GM12878 (cell line): ENCODE data around the gene RNASEL. TPM values are rescaled to one million over a fixed set of nuclear protein-coding genes. Genes with fewer than 3 reads are reported as not detected.

ENCODE experiments used
- CBX3 ChIP-seq: fragments of 200-600 bp; sonication (generic); IDR thresholded peaks from 2 replicates; pipeline ENCODE4 v1.6.1; 2016; ENCODE audit warnings: low read depth, borderline replicate concordance
- CHD4 ChIP-seq: fragments of 200-600 bp; sonication (generic); IDR thresholded peaks from 2 replicates; pipeline ENCODE4 v1.6.1; 2016; ENCODE audit warnings: mild to moderate bottlenecking
- EED ChIP-seq: sonication (generic); IDR thresholded peaks from 2 replicates; pipeline ENCODE4 v1.6.1; 2016; ENCODE audit warnings: antibody characterized with exemption, low read depth
- HDAC6 ChIP-seq: fragments of 200-600 bp; sonication (generic); IDR thresholded peaks from one replicate; pipeline ENCODE4 v1.8.0; 2017; ENCODE audit warnings: antibody characterized with exemption; ENCODE audit not compliant: unreplicated experiment
- IKZF1 ChIP-seq: fragments of 450-650 bp; conservative IDR thresholded peaks from 2 replicates; pipeline ENCODE4 v1.6.1; 2017; ENCODE audit warnings: antibody characterized with exemption, mild to moderate bottlenecking
- MYC ChIP-seq: IDR thresholded peaks from 2 replicates; pipeline ENCODE4 v1.6.1; 2011; ENCODE audit warnings: mild to moderate bottlenecking, low read length, moderate library complexity, inconsistent platforms; ENCODE audit not compliant: insufficient read depth, insufficient replicate concordance, insufficient read length, severe bottlenecking
- NR2F1 ChIP-seq: fragments of 450-650 bp; conservative IDR thresholded peaks from 2 replicates; pipeline ENCODE4 v1.6.1; 2017; ENCODE audit warnings: mild to moderate bottlenecking
- PKNOX1 ChIP-seq: fragments of 450-650 bp; IDR thresholded peaks from 2 replicates; pipeline ENCODE4 v1.6.1; 2016; ENCODE audit warnings: mild to moderate bottlenecking
- RAD21 ChIP-seq: IDR thresholded peaks from 2 replicates; pipeline ENCODE4 v1.6.1; 2011; ENCODE audit warnings: mild to moderate bottlenecking, low read depth, low read length, moderate library complexity; ENCODE audit not compliant: insufficient read depth
- RELA ChIP-seq: fragments of 450-650 bp; IDR thresholded peaks from 2 replicates; pipeline ENCODE4 v1.8.0; 2014; ENCODE audit warnings: borderline replicate concordance; ENCODE audit not compliant: partially characterized antibody
- RUNX3 ChIP-seq: IDR thresholded peaks from 2 replicates; pipeline ENCODE4 v1.6.1; 2012; ENCODE audit warnings: low read length, inconsistent platforms
- TCF12 ChIP-seq: IDR thresholded peaks from 2 replicates; pipeline ENCODE4 v1.6.1; 2011; ENCODE audit warnings: low read depth, mild to moderate bottlenecking, low read length
- WRNIP1 ChIP-seq: IDR thresholded peaks from 2 replicates; pipeline ENCODE4 v1.6.1; 2011; ENCODE audit warnings: low read depth, low read length, improper control_type of control experiment, borderline replicate concordance
- ZNF274 ChIP-seq: IDR thresholded peaks from one replicate; pipeline ENCODE4 v1.8.0; 2011; ENCODE audit not compliant: insufficient read length, insufficient read depth
- ZSCAN29 ChIP-seq: fragments of 450-650 bp; IDR thresholded peaks from 2 replicates; pipeline ENCODE4 v1.6.1; 2017; ENCODE audit warnings: mild to moderate bottlenecking, moderate library complexity
- polyA plus RNA-seq, 11 experiments: library from polyadenylated mRNA; depleted of rRNA in 4 of 11; unstranded in 6 of 11; stranded (reverse) in 5 of 11; fragments of >200 nt; fragmentation: Nextera tagmentation in 4 of 11; fragmentation: Illumina TruSeq in 1 of 11; extraction: Ambion mirVana in 4 of 11; extraction: Trizol in 1 of 11; gene quantifications; 1 replicate in 1 of 11; 2 replicates in 10 of 11; pipeline versions ENCODE4 v1.2.1 to v1.2.3, GENCODE V29; 2011 to 2016; ENCODE audit warnings: inconsistent platforms in 2 of 11, missing spikeins in 2 of 11, low read depth in 1 of 11
- total RNA-seq, 4 experiments: library from RNA; depleted of rRNA in 3 of 4; stranded (reverse); fragments of >200 nt in 3 of 4; fragmentation: Illumina TruSeq in 1 of 4; extraction: Trizol in 1 of 4; gene quantifications; 2 replicates each; pipeline versions ENCODE4 v1.2.1 to v1.2.3, GENCODE V29; 2013 to 2021
- TF ChIP-seq, protein P1 (sequence below): IDR thresholded peaks from 2 replicates; pipeline ENCODE4 v1.6.1; 2012; ENCODE audit warnings: low read depth, low read length, improper control_type of control experiment
- TF ChIP-seq, protein P2 (sequence below): fragments of 450-650 bp; IDR thresholded peaks from 2 replicates; pipeline ENCODE4 v1.6.1; 2018; ENCODE audit warnings: borderline replicate concordance, mild to moderate bottlenecking; ENCODE audit not compliant: partially characterized antibody
- TF ChIP-seq, protein P3 (sequence below): fragments of 450-650 bp; IDR thresholded peaks from 2 replicates; pipeline ENCODE4 v1.6.1; 2017; ENCODE audit warnings: low read depth, mild to moderate bottlenecking, moderate library complexity
- TF ChIP-seq, protein P4 (sequence below): fragments of 450-650 bp; formaldehyde crosslinking; IDR thresholded peaks from 2 replicates; pipeline ENCODE4 v1.5.0; 2022; ENCODE audit warnings: mild to moderate bottlenecking, missing genetic modification characterization
- TF ChIP-seq, protein P5 (sequence below): IDR thresholded peaks from 2 replicates; pipeline ENCODE4 v1.6.1; 2011; ENCODE audit warnings: borderline replicate concordance, low read depth, mild to moderate bottlenecking, moderate library complexity, mixed read lengths, low read length; ENCODE audit not compliant: insufficient read depth; ENCODE audit errors: extremely low read length

The RNASEL gene
- total and polyA plus RNA-seq, 10 of the 15 experiments (the other 5 are each of a cell fraction or from before 2014, with no cell fraction given) = 3.0 to 10.8 (median 5.0) TPM

DNA sequence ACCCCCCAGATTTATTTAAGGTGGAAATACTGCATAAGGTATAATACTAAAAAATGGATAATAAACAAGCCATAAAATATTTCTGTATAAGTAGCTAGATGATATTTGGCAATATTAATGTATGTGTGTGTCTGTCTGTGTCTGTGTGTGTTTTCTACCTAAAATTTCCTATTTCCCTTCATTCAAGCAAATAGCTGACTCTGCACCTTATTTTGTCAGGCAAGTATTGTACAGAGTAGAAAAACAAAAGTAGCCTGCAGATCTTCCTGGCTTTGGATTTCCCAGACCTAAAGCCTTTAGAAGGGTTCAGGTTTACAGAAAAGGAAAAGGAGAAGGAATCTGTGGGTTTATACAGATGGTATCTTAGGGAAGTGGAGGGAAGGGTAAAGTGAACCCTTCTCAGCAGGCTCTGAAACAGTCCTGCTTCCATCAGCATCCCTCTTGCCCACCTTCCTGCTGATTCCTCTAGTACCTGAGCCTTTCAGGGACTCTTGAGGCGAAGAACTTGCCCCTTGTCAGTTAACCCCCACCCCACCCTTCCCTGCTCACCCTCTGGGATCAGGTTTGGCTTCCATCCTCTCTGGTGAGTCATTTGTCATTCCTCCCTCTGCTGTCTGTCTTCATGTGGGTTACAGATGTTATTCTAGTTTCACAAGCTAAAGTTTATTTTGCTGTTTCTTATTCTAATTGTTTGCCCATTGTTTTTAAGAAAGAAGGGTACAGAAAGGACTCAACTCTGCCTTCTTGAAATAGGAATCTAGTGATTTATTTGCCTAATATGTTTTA is 36.9 kb upstream of the RNASEL start (continued):
- TF ChIP-seq, protein P1, sequence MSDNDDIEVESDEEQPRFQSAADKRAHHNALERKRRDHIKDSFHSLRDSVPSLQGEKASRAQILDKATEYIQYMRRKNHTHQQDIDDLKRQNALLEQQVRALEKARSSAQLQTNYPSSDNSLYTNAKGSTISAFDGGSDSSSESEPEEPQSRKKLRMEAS = no peak
- no peak for TF ChIP-seq TCF12
- TF ChIP-seq RUNX3 = peak; percentile 80
- TF ChIP-seq, protein P2, sequence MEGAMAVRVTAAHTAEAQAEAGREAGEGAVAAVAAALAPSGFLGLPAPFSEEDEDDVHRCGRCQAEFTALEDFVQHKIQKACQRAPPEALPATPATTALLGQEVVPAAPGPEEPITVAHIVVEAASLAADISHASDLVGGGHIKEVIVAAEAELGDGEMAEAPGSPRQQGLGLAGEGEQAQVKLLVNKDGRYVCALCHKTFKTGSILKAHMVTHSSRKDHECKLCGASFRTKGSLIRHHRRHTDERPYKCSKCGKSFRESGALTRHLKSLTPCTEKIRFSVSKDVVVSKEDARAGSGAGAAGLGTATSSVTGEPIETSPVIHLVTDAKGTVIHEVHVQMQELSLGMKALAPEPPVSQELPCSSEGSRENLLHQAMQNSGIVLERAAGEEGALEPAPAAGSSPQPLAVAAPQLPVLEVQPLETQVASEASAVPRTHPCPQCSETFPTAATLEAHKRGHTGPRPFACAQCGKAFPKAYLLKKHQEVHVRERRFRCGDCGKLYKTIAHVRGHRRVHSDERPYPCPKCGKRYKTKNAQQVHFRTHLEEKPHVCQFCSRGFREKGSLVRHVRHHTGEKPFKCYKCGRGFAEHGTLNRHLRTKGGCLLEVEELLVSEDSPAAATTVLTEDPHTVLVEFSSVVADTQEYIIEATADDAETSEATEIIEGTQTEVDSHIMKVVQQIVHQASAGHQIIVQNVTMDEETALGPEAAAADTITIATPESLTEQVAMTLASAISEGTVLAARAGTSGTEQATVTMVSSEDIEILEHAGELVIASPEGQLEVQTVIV = no peak
- TF ChIP-seq, protein P3, sequence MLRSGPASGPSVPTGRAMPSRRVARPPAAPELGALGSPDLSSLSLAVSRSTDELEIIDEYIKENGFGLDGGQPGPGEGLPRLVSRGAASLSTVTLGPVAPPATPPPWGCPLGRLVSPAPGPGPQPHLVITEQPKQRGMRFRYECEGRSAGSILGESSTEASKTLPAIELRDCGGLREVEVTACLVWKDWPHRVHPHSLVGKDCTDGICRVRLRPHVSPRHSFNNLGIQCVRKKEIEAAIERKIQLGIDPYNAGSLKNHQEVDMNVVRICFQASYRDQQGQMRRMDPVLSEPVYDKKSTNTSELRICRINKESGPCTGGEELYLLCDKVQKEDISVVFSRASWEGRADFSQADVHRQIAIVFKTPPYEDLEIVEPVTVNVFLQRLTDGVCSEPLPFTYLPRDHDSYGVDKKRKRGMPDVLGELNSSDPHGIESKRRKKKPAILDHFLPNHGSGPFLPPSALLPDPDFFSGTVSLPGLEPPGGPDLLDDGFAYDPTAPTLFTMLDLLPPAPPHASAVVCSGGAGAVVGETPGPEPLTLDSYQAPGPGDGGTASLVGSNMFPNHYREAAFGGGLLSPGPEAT = 0 out of 2 replicates have a peak, but pooled peaks have one; percentile 12
- no peak for TF ChIP-seq NR2F1
- no peak for TF ChIP-seq WRNIP1
- peak; percentile 66 for TF ChIP-seq IKZF1
- TF ChIP-seq ZSCAN29 = no peak
- peak; percentile 60; the same call in 1 of the 2 replicates for TF ChIP-seq PKNOX1
- TF ChIP-seq ZNF274 = no peak
- TF ChIP-seq HDAC6 = no peak
- TF ChIP-seq RAD21 = no peak
- TF ChIP-seq CHD4 = no peak
- TF ChIP-seq, protein P4, sequence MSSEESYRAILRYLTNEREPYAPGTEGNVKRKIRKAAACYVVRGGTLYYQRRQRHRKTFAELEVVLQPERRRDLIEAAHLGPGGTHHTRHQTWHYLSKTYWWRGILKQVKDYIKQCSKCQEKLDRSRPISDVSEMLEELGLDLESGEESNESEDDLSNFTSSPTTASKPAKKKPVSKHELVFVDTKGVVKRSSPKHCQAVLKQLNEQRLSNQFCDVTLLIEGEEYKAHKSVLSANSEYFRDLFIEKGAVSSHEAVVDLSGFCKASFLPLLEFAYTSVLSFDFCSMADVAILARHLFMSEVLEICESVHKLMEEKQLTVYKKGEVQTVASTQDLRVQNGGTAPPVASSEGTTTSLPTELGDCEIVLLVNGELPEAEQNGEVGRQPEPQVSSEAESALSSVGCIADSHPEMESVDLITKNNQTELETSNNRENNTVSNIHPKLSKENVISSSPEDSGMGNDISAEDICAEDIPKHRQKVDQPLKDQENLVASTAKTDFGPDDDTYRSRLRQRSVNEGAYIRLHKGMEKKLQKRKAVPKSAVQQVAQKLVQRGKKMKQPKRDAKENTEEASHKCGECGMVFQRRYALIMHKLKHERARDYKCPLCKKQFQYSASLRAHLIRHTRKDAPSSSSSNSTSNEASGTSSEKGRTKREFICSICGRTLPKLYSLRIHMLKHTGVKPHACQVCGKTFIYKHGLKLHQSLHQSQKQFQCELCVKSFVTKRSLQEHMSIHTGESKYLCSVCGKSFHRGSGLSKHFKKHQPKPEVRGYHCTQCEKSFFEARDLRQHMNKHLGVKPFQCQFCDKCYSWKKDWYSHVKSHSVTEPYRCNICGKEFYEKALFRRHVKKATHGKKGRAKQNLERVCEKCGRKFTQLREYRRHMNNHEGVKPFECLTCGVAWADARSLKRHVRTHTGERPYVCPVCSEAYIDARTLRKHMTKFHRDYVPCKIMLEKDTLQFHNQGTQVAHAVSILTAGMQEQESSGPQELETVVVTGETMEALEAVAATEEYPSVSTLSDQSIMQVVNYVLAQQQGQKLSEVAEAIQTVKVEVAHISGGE (CRISPR knock-in tag) = no peak
- peak; percentile 84 for TF ChIP-seq EED
- no peak for TF ChIP-seq MYC
- no peak for TF ChIP-seq CBX3
- TF ChIP-seq, protein P5, sequence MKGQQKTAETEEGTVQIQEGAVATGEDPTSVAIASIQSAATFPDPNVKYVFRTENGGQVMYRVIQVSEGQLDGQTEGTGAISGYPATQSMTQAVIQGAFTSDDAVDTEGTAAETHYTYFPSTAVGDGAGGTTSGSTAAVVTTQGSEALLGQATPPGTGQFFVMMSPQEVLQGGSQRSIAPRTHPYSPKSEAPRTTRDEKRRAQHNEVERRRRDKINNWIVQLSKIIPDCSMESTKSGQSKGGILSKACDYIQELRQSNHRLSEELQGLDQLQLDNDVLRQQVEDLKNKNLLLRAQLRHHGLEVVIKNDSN = no peak
- no peak for TF ChIP-seq RELA
